ENCODE results near the gene RRM1.
A peak's percentile ranks its signal among the peaks of the same experiment; 100 is the strongest.
"Not testable (repeated sequence)": the region's sequence is repeated elsewhere in the genome, so short reads cannot be mapped to it uniquely, and the experiment has no call there.

Gene RRM1

GRCh38 chr11:4146070-4146771, 51.6 kb downstream of the RRM1 start:
- no peak for DNase-seq

GRCh38 chr11:4146772-4147098, 52.1 kb downstream of the RRM1 start:
- no peak for DNase-seq

GRCh38 chr11:4154503-4154902, 59.9 kb downstream of the RRM1 start:
- no peak for DNase-seq

GRCh38 chr11:4156571-4156970, 62.0 kb downstream of the RRM1 start:
- DNase-seq = no peak

- DNase-seq = not testable (repeated sequence)
Measured at GRCh38 chr11:4158818-4159217, 64.2 kb downstream of the RRM1 start.

- no peak for DNase-seq
Measured at GRCh38 chr11:4161305-4161704, 66.7 kb downstream of the RRM1 start.

- no peak for DNase-seq
Measured at GRCh38 chr11:4164884-4165590, 70.4 kb downstream of the RRM1 start.

- no peak for DNase-seq
Measured at GRCh38 chr11:4167292-4167691, 72.7 kb downstream of the RRM1 start.

GRCh38 chr11:4167758-4168157, 73.2 kb downstream of the RRM1 start:
- no peak for DNase-seq

- DNase-seq = not testable (repeated sequence)
Measured at GRCh38 chr11:4175620-4176350, 81.2 kb downstream of the RRM1 start.

- no peak for DNase-seq
Measured at GRCh38 chr11:4178813-4179662, 84.4 kb downstream of the RRM1 start.

GRCh38 chr11:4180441-4181183, 86.0 kb downstream of the RRM1 start:
- no peak for DNase-seq

- peak; percentile 10 to 24 for DNase-seq
Measured at GRCh38 chr11:4181782-4182721, 87.5 kb downstream of the RRM1 start.

GRCh38 chr11:4183410-4184057, 88.9 kb downstream of the RRM1 start:
- DNase-seq = no peak

GRCh38 chr11:4184163-4184916, 89.7 kb downstream of the RRM1 start:
- DNase-seq = no peak

GRCh38 chr11:4185561-4185960, 91.0 kb downstream of the RRM1 start:
- no peak for DNase-seq

GRCh38 chr11:4186464-4187054, 92.0 kb downstream of the RRM1 start:
- no peak for DNase-seq

GRCh38 chr11:4187055-4187988, 92.7 kb downstream of the RRM1 start:
- peak; percentile 91 to 94 for DNase-seq
